NCI-H1417 (cell line): ENCODE measurements around the gene AAMP.

Experiments
- DNase-seq, 3 experiments: peaks; one replicate each; lab custom pipeline; 2025; lab: John Stamatoyannopoulos, UW

The AAMP gene

GRCh38 chr2:218293715-218294429 lies 23.9 kb upstream of the AAMP start:
- no peak for DNase-seq

DNA sequence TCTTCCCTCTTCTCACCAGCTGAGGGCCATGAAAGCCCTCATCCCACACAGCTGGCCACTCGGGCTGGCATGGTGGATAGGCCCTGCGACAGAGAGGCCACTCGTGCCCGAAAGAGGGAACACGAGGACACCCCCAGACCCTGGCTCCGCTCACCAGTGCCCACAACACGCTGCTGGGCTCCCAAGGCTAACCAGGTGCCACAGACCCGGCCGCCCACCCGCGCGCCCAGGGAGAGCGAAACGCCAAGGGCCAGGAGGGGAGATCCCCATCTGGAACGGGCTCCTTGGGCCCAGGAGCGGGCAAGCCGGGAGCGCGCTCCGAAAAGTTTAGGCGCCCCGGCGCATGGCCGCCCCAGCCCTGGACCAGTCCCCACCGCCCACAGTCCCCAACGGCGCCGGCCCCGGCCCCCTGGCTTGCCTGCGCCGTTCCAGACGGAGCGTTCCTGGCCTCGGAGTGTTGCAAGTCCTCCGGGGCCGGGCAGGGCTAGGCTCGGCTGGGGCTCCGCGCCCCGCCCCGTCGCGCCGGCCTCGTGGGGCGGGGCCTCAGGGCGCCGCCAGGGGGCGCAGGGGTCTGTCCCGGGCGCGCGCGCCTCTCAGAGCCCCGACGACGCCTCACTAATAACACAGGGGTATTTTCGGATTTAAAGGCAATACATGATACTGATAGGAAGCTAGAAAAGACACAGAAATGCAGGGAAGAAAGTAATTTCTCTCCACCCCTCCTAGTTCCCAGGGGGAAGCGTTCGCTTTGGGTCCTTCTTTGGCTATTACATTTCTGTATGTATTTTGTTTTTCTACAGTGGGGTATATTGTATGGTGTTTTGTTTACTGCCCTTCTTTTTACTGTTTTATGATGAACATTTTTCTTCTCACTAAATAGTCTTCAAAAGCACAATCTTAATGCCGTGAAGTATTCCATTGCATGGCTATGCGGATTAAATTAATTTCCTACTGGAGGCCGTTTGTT lies 22.4 kb upstream of the AAMP start, which contains the start of gene TMBIM1:
Gene TMBIM1 (minus strand): TSS at position 456 of the 967 bp plus-strand sequence. CDS start 10,362 bp downstream, outside the sequence.
- no peak for DNase-seq

GRCh38 chr2:218291318-218292047 lies 21.5 kb upstream of the AAMP start:
- no peak for DNase-seq

DNA sequence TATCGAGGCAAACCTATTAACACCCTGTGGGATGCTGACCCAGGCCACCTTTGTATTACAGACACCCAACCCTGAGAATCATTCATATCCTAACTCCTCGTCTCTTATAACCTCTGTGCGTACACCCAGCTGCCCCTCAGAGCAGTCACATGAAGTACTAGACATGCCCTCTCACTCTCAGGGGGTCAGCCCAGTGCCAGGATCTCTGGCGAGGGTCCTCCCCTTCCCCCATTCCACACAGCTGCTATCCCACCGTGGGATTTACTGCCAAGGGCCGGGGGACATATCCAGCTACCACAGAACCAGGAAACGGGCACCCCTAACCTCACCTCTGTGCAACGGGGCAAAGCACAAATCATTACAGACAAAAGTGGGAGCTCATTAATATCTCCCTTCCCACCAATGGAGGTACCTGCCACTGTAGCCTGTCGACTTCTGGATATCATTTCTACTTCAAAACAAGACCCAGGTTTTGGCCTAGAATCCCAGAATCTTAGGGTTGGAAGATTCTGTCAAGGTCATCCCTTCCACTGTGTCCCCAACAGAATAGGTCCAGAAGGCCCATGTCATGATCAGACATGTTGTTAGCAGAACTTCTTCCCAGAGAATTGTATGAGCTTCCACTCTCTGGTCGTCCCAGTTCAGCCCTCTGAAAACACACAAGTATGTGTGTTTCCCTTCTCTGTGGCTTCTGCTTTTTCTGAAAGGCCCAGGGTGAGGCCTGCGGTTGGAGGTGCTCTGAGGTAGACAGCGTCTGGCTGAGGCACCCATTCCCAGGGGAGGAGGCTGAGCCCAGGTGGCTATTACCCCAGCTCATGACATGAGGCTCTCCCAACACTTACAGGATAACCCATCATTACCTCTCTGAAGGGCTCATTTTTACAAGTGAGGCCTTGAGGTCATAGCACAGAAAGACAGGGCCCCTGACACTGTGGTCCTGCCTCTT lies 20.7 kb upstream of the AAMP start:
- no peak for DNase-seq

- DNase-seq: no peak
These were observed 19.8 kb upstream of the AAMP start for GRCh38 chr2:218289639-218290315.

- DNase-seq: no peak
These were observed 16.9 kb upstream of the AAMP start for GRCh38 chr2:218286570-218287459.

DNA sequence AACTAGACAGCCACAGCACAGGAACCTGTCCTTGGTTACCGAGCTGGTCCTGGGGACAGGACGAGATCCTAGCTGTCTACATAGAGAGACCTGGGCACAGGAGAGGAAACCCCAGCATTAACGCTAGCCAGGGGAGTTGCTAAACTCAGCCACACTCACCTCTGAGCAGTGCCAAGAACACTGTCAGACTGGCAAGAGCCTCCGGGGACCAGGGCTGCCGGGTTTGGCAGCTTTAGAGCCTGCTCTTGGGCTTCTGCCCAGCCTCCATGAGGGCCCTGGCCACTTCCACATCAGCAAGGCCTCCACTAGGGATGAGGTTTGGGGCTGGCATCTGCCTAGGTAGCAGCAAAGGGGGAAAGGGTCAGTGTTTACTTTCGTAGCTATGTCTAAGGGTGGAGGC lies 15.7 kb upstream of the AAMP start:
- no peak for DNase-seq

- no peak for DNase-seq
These were observed 14.3 kb upstream of the AAMP start for GRCh38 chr2:218284106-218284811.

- DNase-seq: no peak
These were observed 12.4 kb upstream of the AAMP start for GRCh38 chr2:218282173-218282991.

GRCh38 chr2:218281449-218281848 lies 11.5 kb upstream of the AAMP start:
- DNase-seq: no peak

DNA sequence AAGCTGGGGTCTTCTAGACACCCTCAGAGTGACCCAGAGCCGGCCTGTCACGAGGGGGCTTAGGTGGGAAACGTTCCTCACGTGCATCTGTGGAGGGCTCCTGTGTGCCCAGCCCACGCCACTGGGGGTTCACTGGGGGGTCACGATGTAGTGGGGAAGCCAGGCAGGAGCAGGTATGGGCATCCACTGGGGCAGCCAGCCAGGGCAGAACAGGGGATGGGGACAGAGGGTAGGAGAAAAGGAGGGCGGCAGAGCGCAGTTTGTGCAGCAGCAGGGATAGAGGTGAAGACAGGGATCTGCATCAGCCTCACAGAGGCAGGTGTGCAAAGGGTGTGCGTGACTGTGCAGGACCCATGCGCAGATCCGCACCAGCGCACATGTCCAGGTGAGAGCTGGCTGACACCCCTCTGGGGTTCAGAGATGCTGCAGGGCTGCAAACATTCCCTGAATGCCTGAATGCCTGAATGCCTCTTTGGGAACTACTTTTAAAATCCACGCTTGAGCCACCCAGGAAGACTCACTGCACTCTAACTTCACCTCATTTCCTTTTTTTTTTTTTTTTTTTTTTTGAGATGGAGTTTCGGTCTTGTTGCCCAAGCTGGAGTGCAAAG lies 10.4 kb upstream of the AAMP start:
- DNase-seq: no peak

GRCh38 chr2:218278531-218279360 lies 8.8 kb upstream of the AAMP start:
- no peak for DNase-seq

- DNase-seq: no peak
These were observed 8.0 kb upstream of the AAMP start for GRCh38 chr2:218277921-218278320.

- DNase-seq: no peak
These were observed 7.2 kb upstream of the AAMP start for GRCh38 chr2:218276986-218277755.

DNA sequence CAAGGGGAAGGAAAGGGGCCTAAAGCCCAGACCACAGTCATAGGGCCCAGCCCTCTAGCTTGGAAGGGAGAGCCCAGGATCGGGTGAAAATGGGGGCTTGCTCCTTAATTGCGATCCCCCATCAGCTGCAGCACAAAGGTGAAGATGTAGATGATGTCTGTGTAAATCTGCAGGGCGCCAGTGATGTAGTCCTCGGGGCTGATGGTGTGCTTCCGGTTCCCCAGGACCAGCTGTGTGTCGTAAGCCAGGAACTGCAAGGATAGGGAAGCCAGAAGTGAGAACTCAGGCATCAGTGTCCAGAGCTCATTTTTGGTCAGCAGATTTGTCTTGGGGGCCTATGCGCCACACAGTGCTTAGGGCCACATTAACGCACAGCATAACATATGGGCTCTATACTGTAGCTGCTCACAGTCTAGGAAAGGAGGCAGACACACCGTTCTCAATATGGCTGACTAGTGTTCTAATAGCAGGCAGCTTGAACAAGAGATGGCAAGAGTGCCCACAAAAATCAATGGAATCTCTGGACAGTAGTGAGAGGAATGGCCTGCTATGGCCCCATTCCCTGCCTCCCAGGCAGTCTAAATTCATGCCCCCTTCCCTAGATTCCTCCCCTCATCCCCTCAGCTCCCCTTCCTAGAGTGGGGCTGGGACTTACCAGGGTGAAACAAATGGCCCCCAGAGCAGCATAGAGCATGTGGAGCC lies 5.6 kb upstream of the AAMP start:
- DNase-seq: no peak
